ENCODE measurements around the gene UBR7.
A peak's percentile ranks its signal among the peaks of the same experiment; 100 is the strongest.

Gene UBR7

DNA sequence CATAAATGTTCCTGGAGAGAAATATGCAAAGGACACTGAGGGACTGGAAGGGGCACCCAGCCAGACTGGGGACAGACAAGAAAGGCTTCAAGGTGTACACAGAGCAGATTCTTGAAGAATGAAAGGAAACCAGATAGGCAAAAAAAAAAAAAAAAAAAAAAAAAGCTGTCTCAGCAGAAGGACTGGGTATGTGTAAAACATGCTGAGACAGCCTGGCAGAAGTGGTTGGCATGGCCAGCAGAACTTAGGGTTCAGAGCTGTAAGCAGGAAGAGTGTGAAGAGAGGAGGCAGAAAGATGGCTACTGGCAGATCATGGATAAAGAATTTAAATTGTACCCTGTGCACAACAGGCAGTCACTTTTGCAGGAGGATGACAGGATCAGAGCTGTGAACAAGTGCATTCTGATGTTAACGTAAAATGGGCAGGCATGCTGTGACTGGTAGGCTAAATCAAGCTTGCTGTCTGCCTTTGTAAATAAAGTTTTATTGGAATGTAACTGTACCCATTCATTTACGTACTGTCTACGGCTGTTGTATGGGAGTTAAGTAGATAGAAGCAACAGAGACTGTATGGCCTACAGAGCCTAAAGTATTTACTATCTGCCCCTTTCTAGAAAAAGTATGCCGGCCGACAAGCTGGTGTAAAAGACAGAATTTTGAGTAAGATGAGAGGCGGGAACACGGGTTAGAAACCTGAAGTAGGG is 42.2 kb downstream of the UBR7 start:
- no peak for DNase-seq (ENCODE audit: low read depth)

DNA sequence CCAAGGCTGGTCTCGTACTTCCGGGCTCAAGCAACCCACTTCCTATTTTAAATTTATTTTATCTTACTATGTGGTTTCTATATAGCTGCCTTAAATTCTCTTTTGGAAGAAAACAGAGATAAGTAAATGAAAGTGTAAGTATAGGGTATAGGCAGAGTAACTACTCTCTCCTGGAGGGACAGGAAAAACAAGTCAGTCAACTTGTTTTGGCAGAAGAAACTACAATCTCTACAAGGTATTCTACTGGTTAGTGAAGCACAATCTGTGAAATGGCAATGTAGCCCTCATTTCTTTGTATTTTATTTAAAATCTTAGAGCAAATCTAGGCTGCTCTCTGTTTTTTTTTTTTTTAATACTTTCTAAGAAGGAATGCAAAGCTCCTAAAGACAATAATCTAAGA is 55.4 kb downstream of the UBR7 start:
- DNase-seq (ENCODE audit: low read depth): no peak

DNA sequence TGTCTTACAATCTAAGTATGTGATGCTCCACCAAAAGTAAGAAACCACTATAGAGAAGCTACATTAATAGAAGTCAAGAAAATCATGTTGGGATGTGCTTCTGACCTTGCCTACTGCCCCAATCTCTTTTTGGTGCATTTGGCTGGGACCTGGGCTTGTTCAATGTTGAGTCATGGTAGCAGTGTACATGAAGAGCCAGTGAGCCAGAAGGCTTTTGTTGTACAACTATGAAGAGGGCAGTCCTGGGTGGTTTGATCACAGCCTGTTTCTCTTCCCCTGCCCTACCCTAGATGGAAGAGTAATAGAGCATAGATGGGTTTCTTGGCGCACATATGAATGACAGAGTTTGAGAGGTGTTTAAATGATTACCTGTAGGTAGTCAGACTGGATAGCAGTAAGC is 56.4 kb downstream of the UBR7 start:
- DNase-seq (ENCODE audit: low read depth): peak; percentile 11

DNA sequence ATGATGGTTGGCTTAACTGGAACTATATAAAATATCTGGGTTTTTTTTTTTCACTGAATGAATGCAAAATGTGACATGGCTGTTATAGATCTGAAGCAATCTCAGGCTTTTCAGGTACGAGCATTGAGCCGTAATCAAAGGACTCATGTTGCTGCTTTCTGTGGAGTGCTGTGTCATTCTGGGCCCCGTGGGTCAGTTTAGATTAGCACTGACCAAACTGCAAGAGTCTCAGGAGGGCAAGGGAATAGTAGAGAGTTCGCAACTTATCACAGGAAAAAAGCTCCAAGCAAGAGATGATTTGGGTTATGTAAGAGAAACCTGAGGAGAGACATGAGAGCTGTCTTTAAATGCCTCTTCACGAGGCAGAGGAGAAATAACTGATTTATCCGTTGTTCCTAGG is 59.1 kb downstream of the UBR7 start:
- DNase-seq (ENCODE audit: low read depth): no peak

DNA sequence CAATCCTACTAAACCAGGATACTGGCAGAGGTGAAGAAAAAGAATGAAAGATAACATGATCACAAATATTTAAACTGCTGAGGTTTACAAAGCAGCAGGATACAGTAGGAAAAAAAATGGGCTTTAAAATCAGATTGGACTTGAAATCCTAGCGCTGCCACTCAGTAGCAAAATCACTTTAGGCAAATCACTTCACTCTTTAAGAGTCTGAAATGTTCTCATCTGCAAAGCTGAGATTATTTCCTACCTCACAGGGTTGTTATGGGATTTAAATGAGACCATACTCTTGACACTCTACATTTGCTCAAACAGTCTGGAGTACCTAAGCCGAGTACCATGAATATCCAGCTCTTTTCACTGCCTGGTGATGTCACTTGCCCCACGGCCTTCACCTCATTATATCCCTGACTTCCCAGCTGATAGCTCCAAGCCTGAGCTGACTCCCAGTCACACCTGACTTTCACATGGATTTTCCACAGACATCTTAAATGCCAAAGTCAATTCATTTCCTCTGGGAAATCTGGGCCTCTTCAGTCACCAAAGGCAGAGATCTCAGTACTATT is 60.2 kb downstream of the UBR7 start:
- DNase-seq (ENCODE audit: low read depth): no peak

DNA sequence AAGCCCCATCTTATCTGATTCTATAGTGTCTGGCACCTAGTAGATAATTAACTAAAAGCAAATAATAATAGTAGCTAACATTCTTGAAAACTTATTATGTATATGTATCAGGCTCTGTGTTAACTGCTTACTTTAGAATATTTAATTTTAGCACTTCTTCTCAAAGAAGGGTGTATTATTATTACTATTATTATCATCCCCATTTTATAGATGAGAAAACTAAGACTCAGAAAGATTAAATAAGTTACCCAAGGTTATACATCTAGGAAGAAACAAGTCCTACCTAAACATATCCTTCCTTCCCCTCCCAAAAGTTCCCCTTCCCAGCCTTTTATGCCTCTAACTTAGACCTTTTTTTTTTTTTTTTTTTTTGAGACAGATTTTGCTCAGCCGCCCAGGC is 61.4 kb downstream of the UBR7 start:
- no peak for DNase-seq (ENCODE audit: low read depth)

DNA sequence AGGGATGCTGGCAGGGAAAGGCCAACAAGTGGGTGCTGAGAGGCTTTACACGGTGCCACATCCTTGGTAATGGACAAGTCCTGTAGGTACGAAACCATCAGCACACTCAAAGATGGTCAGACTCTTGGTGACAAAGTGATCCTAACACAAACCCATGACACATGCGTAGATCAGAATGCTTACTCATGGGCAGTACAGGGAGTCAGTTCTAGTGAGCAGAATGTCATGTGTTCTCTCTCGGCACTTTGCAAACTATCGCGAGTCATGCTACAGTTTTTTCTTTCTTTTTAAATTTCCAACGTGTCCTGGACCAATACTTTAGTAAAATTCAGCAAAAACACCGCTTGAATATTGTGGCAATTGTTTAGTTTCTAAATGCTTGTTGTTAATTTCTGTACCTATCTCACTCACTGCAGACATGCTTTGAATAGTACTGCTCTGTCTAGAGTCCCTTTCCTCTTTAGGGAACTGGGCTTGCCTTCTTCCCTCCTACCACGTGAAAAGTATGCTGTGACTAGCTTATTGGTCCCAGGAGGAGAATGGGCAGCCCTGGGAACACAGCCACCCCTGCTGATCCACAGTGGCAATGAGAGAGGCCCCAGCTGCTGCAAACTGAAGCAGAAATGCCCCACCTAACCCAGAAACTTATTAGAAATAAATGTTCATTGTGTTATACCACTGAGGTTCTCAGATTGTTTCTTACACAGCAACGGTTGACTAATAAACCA is 62.4 kb downstream of the UBR7 start:
- peak; percentile 72 for DNase-seq (ENCODE audit: low read depth)

DNA sequence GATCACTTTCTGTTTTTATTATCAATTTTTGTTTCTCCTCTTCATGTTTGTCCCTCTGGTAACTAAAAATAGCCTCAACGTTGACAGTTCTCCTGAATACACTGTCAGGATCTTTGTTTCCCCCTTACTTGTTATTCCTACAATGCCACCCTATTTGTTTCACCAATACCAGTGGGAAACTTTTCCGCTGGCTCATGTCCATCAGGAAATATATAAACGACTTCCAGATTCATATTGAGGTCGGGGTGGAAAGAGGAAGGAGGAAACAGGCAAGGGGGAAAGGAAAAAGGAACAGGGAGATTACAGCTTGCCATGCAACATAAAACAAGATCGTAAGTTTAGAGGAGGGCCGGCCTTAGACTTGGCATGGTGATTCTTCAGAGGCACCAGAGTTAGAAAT is 64.1 kb downstream of the UBR7 start:
- no peak for DNase-seq (ENCODE audit: low read depth)

DNA sequence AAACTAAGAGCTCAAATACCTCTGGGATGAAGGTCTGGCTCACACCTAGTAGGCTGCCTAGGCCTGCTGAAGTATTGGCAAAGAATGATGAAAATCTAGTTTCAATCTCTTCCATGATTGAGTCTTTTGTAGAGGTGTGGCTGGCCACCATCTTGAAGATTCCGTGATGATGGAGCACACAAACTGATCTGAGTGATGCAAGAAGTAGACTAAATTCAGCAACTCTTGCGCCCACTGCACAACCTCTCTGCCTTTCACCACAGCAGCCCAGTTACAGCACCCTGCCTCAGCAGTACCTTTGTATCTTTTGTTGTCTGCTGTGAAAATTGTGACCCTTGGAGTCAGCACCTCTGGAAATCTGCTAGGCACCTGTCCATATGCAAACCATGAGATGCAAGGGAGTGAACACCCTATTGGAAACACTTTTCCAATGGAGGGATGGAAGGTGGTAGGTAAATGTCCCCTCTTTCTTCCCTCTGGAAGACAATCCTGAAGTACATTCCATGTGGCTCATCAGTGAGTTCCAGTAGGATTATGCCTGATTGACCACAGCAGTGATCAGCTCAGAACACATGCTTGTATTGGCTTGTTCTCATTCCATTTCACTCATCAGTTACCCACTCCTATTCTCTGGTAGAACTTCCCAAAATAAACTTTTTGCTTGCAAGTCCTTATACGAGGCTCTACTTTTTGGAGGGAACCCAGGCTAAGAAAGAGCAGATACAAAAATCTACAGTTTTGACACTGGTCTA is 67.2 kb downstream of the UBR7 start:
- no peak for DNase-seq (ENCODE audit: low read depth)

DNA sequence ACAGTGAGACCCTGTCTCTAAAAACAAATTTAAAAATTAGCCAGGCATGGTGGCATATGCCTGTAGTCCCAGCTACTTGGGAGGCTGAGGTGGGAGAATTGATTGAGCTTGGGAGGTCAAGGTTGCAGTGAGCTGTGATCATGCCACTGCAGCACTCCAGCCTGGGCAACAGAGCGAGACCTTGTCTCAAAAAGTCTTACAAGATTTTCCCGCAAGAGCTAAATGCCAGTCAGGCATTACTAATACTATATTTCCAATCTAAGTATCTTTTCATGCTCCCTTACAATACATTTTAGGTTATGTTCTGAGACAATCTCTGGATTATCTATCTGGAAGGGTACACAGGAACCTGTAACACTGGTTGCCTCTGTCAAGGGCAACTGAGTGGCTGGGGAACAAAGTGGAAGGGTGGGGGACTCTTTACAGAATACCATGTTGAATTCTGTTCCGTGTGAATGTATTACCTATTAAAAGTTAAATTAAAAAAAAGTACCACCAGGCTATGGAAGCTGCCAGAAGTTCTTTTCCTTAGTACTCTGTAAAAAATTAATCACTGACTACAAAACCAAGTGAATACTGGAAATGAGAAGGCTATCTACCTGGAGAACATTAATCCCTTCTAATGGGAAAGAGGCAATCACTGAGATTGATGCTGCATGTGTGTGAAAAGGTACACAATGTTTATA is 69.1 kb downstream of the UBR7 start:
- no peak for DNase-seq (ENCODE audit: low read depth)

Data from stromal cell of bone marrow (primary cell).